IMR-90 (cell line): ENCODE measurements around the gene MPZL2. TPM values are rescaled to one million over a fixed set of nuclear protein-coding genes. Genes with fewer than 3 reads are reported as not detected.

Source experiments
- ATAC-seq: fragments of 200-7000 bp; cut with Tn5 transposase; 2 replicates; pipeline ENCODE4 v1.9.1; 2020; ENCODE audit warnings: low read depth, mild to moderate bottlenecking, moderate library complexity
- BruUV-seq: library from RNA; stranded (reverse); fragments of 400-500 nt; replicated peaks from 2 replicates; lab custom pipeline; 2021; lab: Mats Ljungman, UMichigan
- CTCF ChIA-PET: fragments of 300-600 bp; formaldehyde crosslinking; extraction: SDS; loops from one replicate; lab custom pipeline; 2021; ENCODE audit warnings: antibody characterized with exemption; lab: Yijun Ruan, JAX
- POLR2A ChIA-PET: fragments of 300-600 bp; sonication (Branson Sonifier 250); formaldehyde crosslinking; loops from one replicate; lab custom pipeline; 2022; ENCODE audit warnings: antibody characterized with exemption; ENCODE audit not compliant: unreplicated experiment; lab: Charles Lee
- DNase-seq: peaks from one replicate; pipeline ENCODE4 v3.0.0; 2013
- H2AFZ ChIP-seq: replicated peaks from 2 replicates; pipeline ENCODE3; 2013; ENCODE audit warnings: low read length, mild to moderate bottlenecking; ENCODE audit not compliant: poor library complexity
- H2AK5ac ChIP-seq: 2 replicates; pipeline ENCODE4 v1.6.1; 2013; ENCODE audit warnings: low read depth, low read length, inconsistent platforms
- H2AK9ac ChIP-seq: replicated peaks from 2 replicates; pipeline ENCODE3; 2013; ENCODE audit warnings: mild to moderate bottlenecking, low read depth, low read length, moderate library complexity; ENCODE audit not compliant: poor library complexity
- H2BK120ac ChIP-seq: 2 replicates; pipeline ENCODE4 v1.6.1; 2013; ENCODE audit warnings: low read depth, low read length, inconsistent platforms
- H2BK15ac ChIP-seq: 3 replicates; pipeline ENCODE4 v1.6.1; 2013; ENCODE audit warnings: low read depth, low read length, inconsistent platforms
- H2BK20ac ChIP-seq: 2 replicates; pipeline ENCODE4 v1.6.1; 2013; ENCODE audit warnings: low read depth, mild to moderate bottlenecking, inconsistent platforms, low read length, moderate library complexity
- H2BK5ac ChIP-seq: 2 replicates; pipeline ENCODE4 v1.6.1; 2013; ENCODE audit warnings: mild to moderate bottlenecking, low read depth, low read length, inconsistent platforms; ENCODE audit not compliant: poor library complexity, severe bottlenecking
- H3K14ac ChIP-seq: replicated peaks from 2 replicates; pipeline ENCODE4 v1.6.1; 2013; ENCODE audit warnings: low read depth, low read length, inconsistent platforms
- H3K18ac ChIP-seq: 2 replicates; pipeline ENCODE4 v1.6.1; 2013; ENCODE audit warnings: low read depth, low read length, control low read depth
- H3K23ac ChIP-seq: 2 replicates; pipeline ENCODE4 v1.6.1; 2013; ENCODE audit warnings: low read depth, low read length, inconsistent platforms
- H3K27ac ChIP-seq: 2 replicates; pipeline ENCODE4 v1.5.1; 2013; ENCODE audit warnings: mild to moderate bottlenecking, control low read depth, low read length; ENCODE audit not compliant: insufficient read depth
- H3K27me3 ChIP-seq: 2 replicates; pipeline ENCODE4 v1.6.1; 2013; ENCODE audit warnings: low read length; ENCODE audit not compliant: control insufficient read depth, insufficient read depth
- H3K36me3 ChIP-seq: 2 replicates; pipeline ENCODE4 v1.6.1; 2013; ENCODE audit warnings: low read length, mixed read lengths; ENCODE audit not compliant: control insufficient read depth, insufficient read depth
- H3K4ac ChIP-seq: 2 replicates; pipeline ENCODE4 v1.6.1; 2013; ENCODE audit warnings: low read depth, low read length, inconsistent platforms
- H3K4me1 ChIP-seq: 2 replicates; pipeline ENCODE4 v1.6.1; 2013; ENCODE audit warnings: low read length, mixed read lengths; ENCODE audit not compliant: control insufficient read depth, insufficient read depth
- H3K4me2 ChIP-seq: 2 replicates; pipeline ENCODE4 v1.6.1; 2013; ENCODE audit warnings: low read depth, mild to moderate bottlenecking, control low read depth, low read length, moderate library complexity
- H3K4me3 ChIP-seq: 2 replicates; pipeline ENCODE4 v1.5.1; 2013; ENCODE audit warnings: low read depth, mild to moderate bottlenecking, control low read depth, low read length, moderate library complexity; ENCODE audit not compliant: insufficient read depth
- H3K56ac ChIP-seq: 2 replicates; pipeline ENCODE4 v1.6.1; 2013; ENCODE audit warnings: low read length, inconsistent platforms; ENCODE audit not compliant: insufficient read depth; ENCODE audit errors: extremely low read depth
- H3K79me1 ChIP-seq, 2 experiments: 2 replicates each; pipeline ENCODE4 v1.6.1; 2013; ENCODE audit warnings: low read length in 2 of 2, inconsistent platforms in 1 of 2, low read depth in 1 of 2
- H3K9ac ChIP-seq: 2 replicates; pipeline ENCODE4 v1.6.1; 2013; ENCODE audit warnings: low read depth, low read length, control low read depth
- H3K9me1 ChIP-seq: 2 replicates; pipeline ENCODE4 v1.6.1; 2013; ENCODE audit warnings: low read length, inconsistent platforms; ENCODE audit not compliant: insufficient read depth
- H3K9me3 ChIP-seq: 2 replicates; pipeline ENCODE4 v1.6.1; 2013; ENCODE audit warnings: low read length; ENCODE audit not compliant: control insufficient read depth, insufficient read depth
- H4K20me1 ChIP-seq: 2 replicates; pipeline ENCODE4 v1.6.1; 2013; ENCODE audit warnings: low read length, inconsistent platforms; ENCODE audit not compliant: insufficient read depth
- H4K5ac ChIP-seq: 2 replicates; pipeline ENCODE4 v1.6.1; 2013; ENCODE audit warnings: mild to moderate bottlenecking, low read depth, low read length, control low read depth
- H4K8ac ChIP-seq, 2 experiments: 2 replicates each; pipeline ENCODE4 v1.6.1; 2013; ENCODE audit warnings: low read depth in 2 of 2, low read length in 2 of 2, control low read depth in 1 of 2, inconsistent platforms in 1 of 2
- H4K91ac ChIP-seq: 2 replicates; pipeline ENCODE4 v1.6.1; 2013; ENCODE audit warnings: low read depth, low read length, inconsistent platforms; ENCODE audit not compliant: insufficient read depth
- BHLHE40 ChIP-seq: fragments of 150-350 bp; IDR thresholded peaks from 2 replicates; pipeline ENCODE4 v1.6.1; 2016; ENCODE audit warnings: mild to moderate bottlenecking, low read depth, low read length
- CEBPB ChIP-seq: IDR thresholded peaks from 2 replicates; pipeline ENCODE4 v1.6.1; 2012; ENCODE audit warnings: low read depth, low read length, improper control_type of control experiment
- CHD1 ChIP-seq: IDR thresholded peaks from 2 replicates; pipeline ENCODE4 v1.6.1; 2012; ENCODE audit warnings: low read depth, low read length, improper control_type of control experiment
- CTCF ChIP-seq: conservative IDR thresholded peaks from 2 replicates; pipeline ENCODE4 v1.5.1; 2012; ENCODE audit warnings: mild to moderate bottlenecking, low read depth, low read length, improper control_type of control experiment
- FOS ChIP-seq: fragments of 150-350 bp; IDR thresholded peaks from 2 replicates; pipeline ENCODE4 v1.6.1; 2016; ENCODE audit warnings: low read depth, low read length
- MAFK ChIP-seq: IDR thresholded peaks from 2 replicates; pipeline ENCODE4 v1.6.1; 2012; ENCODE audit warnings: low read depth, low read length, improper control_type of control experiment
- MAZ ChIP-seq: IDR thresholded peaks from 2 replicates; pipeline ENCODE4 v1.6.1; 2012; ENCODE audit warnings: low read depth, mild to moderate bottlenecking, low read length, improper control_type of control experiment, moderate library complexity, borderline replicate concordance
- MXI1 ChIP-seq: IDR thresholded peaks from 2 replicates; pipeline ENCODE4 v1.6.1; 2012; ENCODE audit warnings: low read depth, mild to moderate bottlenecking, low read length, moderate library complexity, borderline replicate concordance
- NFE2L2 ChIP-seq: fragments of 150-350 bp; IDR thresholded peaks from 2 replicates; pipeline ENCODE4 v1.6.1; 2016; ENCODE audit warnings: low read depth, mild to moderate bottlenecking, low read length
- POLR2A ChIP-seq: IDR thresholded peaks from 2 replicates; pipeline ENCODE4 v1.6.1; 2012; ENCODE audit warnings: mild to moderate bottlenecking, low read depth, low read length
- RAD21 ChIP-seq: IDR thresholded peaks from 2 replicates; pipeline ENCODE4 v1.6.1; 2012; ENCODE audit warnings: low read length, improper control_type of control experiment
- RCOR1 ChIP-seq: IDR thresholded peaks from 2 replicates; pipeline ENCODE4 v1.6.1; 2012; ENCODE audit warnings: mild to moderate bottlenecking, low read length, improper control_type of control experiment; ENCODE audit not compliant: insufficient replicate concordance
- RFX5 ChIP-seq: IDR thresholded peaks from 2 replicates; pipeline ENCODE4 v1.8.0; 2012; ENCODE audit warnings: low read depth, mild to moderate bottlenecking, low read length, moderate library complexity
- SMC3 ChIP-seq: fragments of 150-350 bp; IDR thresholded peaks from 2 replicates; pipeline ENCODE4 v1.6.1; 2016; ENCODE audit warnings: low read depth, mild to moderate bottlenecking, antibody characterized with exemption, low read length, moderate library complexity
- USF2 ChIP-seq: fragments of 150-350 bp; IDR thresholded peaks from 2 replicates; pipeline ENCODE4 v1.6.1; 2017; ENCODE audit warnings: mild to moderate bottlenecking, antibody characterized with exemption, low read length, low read depth
- WGBS, 2 experiments: methylation state at CpG; one replicate each; pipeline versions ENCODE4 v1.1.5 to v1.1.7; 2013; ENCODE audit warnings: missing lambda C conversion rate in 2 of 2; ENCODE audit not compliant: insufficient read length in 1 of 2; ENCODE audit errors: extremely low coverage in 2 of 2; 5-methylcytosine and 5-hydroxymethylcytosine counted together
- dilution Hi-C: fragments of 300-500 bp; cut with HindIII; formaldehyde crosslinking; loops from one replicate; pipeline ENCODE4 v1.14.3; 2018; ENCODE audit warnings: low sequenced_read_pairs; ENCODE audit not compliant: unreplicated experiment
- in situ Hi-C: fragments of 300-500 bp; cut with MboI; formaldehyde crosslinking; loops from 3 replicates; pipeline ENCODE4 v1.14.3; 2019; ENCODE audit warnings: low sequenced_read_pairs, inconsistent platforms, mixed read lengths
- intact Hi-C: fragments of 100-400 bp; cut with micrococcal nuclease; formaldehyde crosslinking; loops from 2 replicates; pipeline ENCODE4 v1.10.0; 2022
- polyA plus RNA-seq, 3 experiments: library from polyadenylated mRNA; depleted of rRNA; stranded (reverse); fragments of >200 nt; gene quantifications; 2 replicates each; pipeline ENCODE4 v1.2.3, GENCODE V29; 2012; ENCODE audit warnings: low replicate concordance in 1 of 3
- total RNA-seq: library from RNA; depleted of rRNA; stranded (reverse); fragments of >200 nt; gene quantifications from 2 replicates; pipeline ENCODE4 v1.2.3, GENCODE V29; 2012
- TF ChIP-seq, protein P1 (sequence below): fragments of 150-350 bp; IDR thresholded peaks from 2 replicates; pipeline ENCODE4 v1.6.1; 2016; ENCODE audit warnings: low read depth, mild to moderate bottlenecking, low read length, moderate library complexity, borderline replicate concordance

The MPZL2 gene
- total and polyA plus RNA-seq, 2 of the 4 experiments (the other 2 are of a cell fraction) = not detected

GRCh38 chr11:118263112-118263511 lies 985 bp downstream of the MPZL2 start:
- intact Hi-C loops = no loop called here
- no peak overlapping the region for H2BK5ac ChIP-seq
- no peak overlapping the region for H3K4me3 ChIP-seq
- no peak overlapping the region for H2AK5ac ChIP-seq
- H3K4me1 ChIP-seq = no peaks in the 10 kb centered on the region
- H3K27ac ChIP-seq = no peak overlapping the region
- no peak overlapping the region for H3K23ac ChIP-seq
- no peak for TF ChIP-seq FOS
- TF ChIP-seq CTCF = no peak
- no peak for TF ChIP-seq NFE2L2
- TF ChIP-seq SMC3 = no peak
- no peak for TF ChIP-seq BHLHE40
- TF ChIP-seq RAD21 = no peak
- no peak for TF ChIP-seq RFX5
- no peak for TF ChIP-seq MAFK
- TF ChIP-seq, protein P1, sequence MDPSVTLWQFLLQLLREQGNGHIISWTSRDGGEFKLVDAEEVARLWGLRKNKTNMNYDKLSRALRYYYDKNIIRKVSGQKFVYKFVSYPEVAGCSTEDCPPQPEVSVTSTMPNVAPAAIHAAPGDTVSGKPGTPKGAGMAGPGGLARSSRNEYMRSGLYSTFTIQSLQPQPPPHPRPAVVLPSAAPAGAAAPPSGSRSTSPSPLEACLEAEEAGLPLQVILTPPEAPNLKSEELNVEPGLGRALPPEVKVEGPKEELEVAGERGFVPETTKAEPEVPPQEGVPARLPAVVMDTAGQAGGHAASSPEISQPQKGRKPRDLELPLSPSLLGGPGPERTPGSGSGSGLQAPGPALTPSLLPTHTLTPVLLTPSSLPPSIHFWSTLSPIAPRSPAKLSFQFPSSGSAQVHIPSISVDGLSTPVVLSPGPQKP = no peak
- TF ChIP-seq CEBPB = no peak
- no peak for TF ChIP-seq MXI1
- TF ChIP-seq MAZ = no peak
- TF ChIP-seq USF2 = no peak
- no peak for TF ChIP-seq CHD1
- TF ChIP-seq RCOR1 = no peak
- no peak for TF ChIP-seq POLR2A
- H2BK15ac ChIP-seq = no peak overlapping the region
- no peak overlapping the region for H2AK9ac ChIP-seq
- no peaks in the 10 kb centered on the region for H4K20me1 ChIP-seq
- no peaks in the 10 kb centered on the region for H3K9me3 ChIP-seq
- no peak overlapping the region for H3K18ac ChIP-seq
- H3K9me1 ChIP-seq = no peaks in the 10 kb centered on the region
- CTCF ChIA-PET = no interaction called here
- no peak overlapping the region for H3K4ac ChIP-seq
- no peaks in the 10 kb centered on the region for H3K79me1 ChIP-seq
- no peak overlapping the region for H2AFZ ChIP-seq
- no peak overlapping the region for H3K14ac ChIP-seq
- H2BK120ac ChIP-seq = no peak overlapping the region
- no peak overlapping the region for H3K9ac ChIP-seq
- no peak overlapping the region for H4K5ac ChIP-seq
- no CpG with 5 or more reads among the region's 4 CpGs for WGBS, 2 experiments
- no peak overlapping the region for H3K56ac ChIP-seq
- no peaks in the 10 kb centered on the region for H3K36me3 ChIP-seq
- H3K27me3 ChIP-seq = peaks cover 23% of the 10 kb centered on the region
- ATAC-seq (no peak), DNase-seq (no peak)
- dilution Hi-C loops = no loop called here
- POLR2A ChIA-PET = no interaction called here
- in situ Hi-C loops = no loop called here
- no peak overlapping the region for H3K4me2 ChIP-seq
- no peak overlapping the region for H4K8ac ChIP-seq
- BruUV-seq = no TSS peak
- H2BK20ac ChIP-seq = no peak overlapping the region
- H4K91ac ChIP-seq = no peak overlapping the region
